Adrenal gland (tissue), 5 donors: ENCODE data around the gene SRPK3.

Source experiments
- POLR2A ChIP-seq, 2 donors: fragments of 450-650 bp; IDR thresholded peaks; one replicate each; pipeline ENCODE4 v1.6.1; 2017; ENCODE audit warnings: antibody characterized with exemption in 2 of 2, mild to moderate bottlenecking in 2 of 2, moderate library complexity in 1 of 2
- TF ChIP-seq, protein P1 (sequence below), 6 experiments: fragments of 450-650 bp in 4 of 6; fragments of 200-600 bp in 2 of 6; sonication (generic) in 1 of 6; IDR thresholded peaks; 1 replicate in 5 of 6; 2 replicates in 1 of 6; pipeline versions ENCODE4 v1.5.1 to v1.8.0; 2016 to 2021; ENCODE audit warnings: antibody characterized with exemption in 6 of 6, mild to moderate bottlenecking in 2 of 6, moderate library complexity in 1 of 6
- donor health status: DM: no; HTN: no; CAD: no.

DNA sequence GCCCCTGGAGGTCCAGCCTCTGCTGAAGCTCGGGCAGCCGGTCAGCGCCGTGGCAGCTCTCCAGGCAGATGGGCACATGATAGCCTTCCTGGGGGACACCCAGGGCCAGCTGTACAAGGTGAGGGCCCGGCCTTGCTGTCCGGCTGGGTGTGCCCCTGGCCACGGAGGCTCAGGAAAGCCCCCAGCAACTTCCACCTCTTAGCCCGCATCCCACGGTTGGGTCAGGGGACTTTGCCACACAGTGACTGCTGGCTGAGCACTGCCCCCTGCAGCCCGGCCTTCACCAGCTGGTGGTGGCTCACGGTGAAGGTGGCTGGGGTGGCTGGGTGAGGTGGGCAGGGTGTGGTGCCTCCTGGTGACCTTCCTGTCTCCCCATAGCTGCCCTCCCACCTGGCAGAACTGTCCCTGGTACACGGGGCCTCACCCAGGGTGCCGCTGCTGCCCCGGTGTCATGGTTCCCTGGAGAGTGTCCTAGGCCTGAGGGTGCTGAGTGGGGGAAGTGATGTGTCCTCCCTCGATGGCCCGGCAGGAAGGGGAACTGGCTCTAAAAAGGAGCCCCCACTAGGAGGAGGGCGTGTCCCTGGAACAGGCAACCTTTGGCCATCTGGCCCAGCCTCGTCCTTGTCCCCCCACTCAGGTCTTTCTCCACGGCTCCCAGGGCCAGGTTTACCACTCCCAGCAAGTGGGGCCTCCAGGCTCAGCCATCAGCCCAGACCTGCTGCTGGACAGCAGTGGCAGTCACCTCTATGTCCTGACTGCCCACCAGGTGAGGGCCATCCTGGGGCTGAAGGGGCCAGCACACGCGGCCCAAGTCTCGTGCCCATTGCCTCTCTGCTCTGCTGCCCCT lies 12.3 kb upstream of the SRPK3 start:
- TF ChIP-seq, protein P1, sequence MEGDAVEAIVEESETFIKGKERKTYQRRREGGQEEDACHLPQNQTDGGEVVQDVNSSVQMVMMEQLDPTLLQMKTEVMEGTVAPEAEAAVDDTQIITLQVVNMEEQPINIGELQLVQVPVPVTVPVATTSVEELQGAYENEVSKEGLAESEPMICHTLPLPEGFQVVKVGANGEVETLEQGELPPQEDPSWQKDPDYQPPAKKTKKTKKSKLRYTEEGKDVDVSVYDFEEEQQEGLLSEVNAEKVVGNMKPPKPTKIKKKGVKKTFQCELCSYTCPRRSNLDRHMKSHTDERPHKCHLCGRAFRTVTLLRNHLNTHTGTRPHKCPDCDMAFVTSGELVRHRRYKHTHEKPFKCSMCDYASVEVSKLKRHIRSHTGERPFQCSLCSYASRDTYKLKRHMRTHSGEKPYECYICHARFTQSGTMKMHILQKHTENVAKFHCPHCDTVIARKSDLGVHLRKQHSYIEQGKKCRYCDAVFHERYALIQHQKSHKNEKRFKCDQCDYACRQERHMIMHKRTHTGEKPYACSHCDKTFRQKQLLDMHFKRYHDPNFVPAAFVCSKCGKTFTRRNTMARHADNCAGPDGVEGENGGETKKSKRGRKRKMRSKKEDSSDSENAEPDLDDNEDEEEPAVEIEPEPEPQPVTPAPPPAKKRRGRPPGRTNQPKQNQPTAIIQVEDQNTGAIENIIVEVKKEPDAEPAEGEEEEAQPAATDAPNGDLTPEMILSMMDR (IDR thresholded peaks at IDR 0.05), result no peak
- TF ChIP-seq POLR2A (IDR thresholded peaks at IDR 0.05), result no peak
